Central memory CD8-positive, alpha-beta T cell (primary cell): ENCODE measurements around the gene RAB7A.
A peak's percentile ranks its signal among the peaks of the same experiment; 100 is the strongest.

Experiments used
- ATAC-seq: fragments of 150-1000 bp; cut with Tn5 transposase; replicated peaks from 2 replicates; pipeline ENCODE4 v1.10.0; 2022; ENCODE audit warnings: mild to moderate bottlenecking, moderate FRiP score, moderate number of reproducible peaks; ENCODE audit not compliant: poor library complexity, severe bottlenecking; ENCODE audit errors: extremely low read depth
- DNase-seq, 2 donors: peaks; one replicate each; pipeline ENCODE4 v3.0.0; 2021; ENCODE audit warnings: low spot score in 2 of 2
- H3K27ac Mint-ChIP-seq: one replicate; pipeline ENCODE4 v1.8.0; 2022; ENCODE audit warnings: low read depth, mild to moderate bottlenecking, moderate library complexity, mixed read lengths
- H3K27me3 Mint-ChIP-seq: one replicate; pipeline ENCODE4 v1.8.0; 2022; ENCODE audit warnings: mixed read lengths
- H3K36me3 Mint-ChIP-seq: one replicate; pipeline ENCODE4 v1.8.0; 2022; ENCODE audit warnings: mild to moderate bottlenecking, moderate library complexity, mixed read lengths; ENCODE audit not compliant: insufficient read depth
- H3K4me1 Mint-ChIP-seq: one replicate; pipeline ENCODE4 v1.8.0; 2022; ENCODE audit warnings: mixed read lengths
- H3K4me3 Mint-ChIP-seq: one replicate; pipeline ENCODE4 v1.8.0; 2022; ENCODE audit warnings: mild to moderate bottlenecking, moderate library complexity, mixed read lengths
- H3K9me3 Mint-ChIP-seq: one replicate; pipeline ENCODE4 v1.8.0; 2022; ENCODE audit warnings: mixed read lengths

The RAB7A gene

DNA sequence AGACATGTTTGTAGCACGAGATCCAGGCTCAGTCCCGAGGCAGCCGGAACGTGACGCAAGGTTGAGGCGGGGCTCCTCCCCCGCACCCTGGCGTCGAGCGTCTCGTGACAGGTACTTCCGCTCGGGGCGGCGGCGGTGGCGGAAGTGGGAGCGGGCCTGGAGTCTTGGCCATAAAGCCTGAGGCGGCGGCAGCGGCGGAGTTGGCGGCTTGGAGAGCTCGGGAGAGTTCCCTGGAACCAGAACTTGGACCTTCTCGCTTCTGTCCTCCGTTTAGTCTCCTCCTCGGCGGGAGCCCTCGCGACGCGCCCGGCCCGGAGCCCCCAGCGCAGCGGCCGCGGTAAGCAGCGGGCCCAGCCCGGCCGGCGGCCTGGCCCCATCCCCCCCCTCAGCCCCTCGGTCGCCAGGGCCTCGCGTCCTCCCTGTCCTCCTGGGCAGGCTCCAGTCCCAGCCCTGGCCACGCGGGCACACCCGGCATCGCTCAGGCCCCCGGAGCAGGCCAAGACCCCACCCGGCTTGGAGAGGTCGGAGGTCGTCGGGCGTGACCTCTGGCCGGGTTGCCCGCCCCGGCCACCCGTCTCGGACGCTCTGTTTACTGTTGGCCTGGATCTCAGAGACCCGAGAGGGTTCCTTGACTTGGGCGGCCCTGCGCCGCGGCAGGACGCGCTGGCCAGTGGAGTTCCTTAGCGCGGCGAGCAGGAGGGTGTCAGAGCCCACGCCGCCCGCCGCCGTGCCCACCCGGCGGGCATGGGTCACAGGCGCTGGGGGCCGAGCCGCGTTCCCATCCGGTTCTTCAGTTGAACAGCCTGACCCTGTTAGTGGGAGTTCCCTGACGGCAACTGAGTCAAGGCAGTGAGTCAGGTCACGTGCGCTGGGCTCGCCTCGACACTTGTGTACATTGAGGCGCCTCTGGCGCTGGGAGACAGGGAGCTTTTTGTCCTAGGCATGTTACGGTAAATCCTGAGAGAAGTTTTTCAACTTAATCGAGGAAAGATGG lies at the start of gene RAB7A:
Gene RAB7A (plus strand): TSS at position 161 of the 994 bp plus-strand sequence. CDS start 69,185 bp downstream, outside the sequence.
- H3K36me3 Mint-ChIP-seq, result peaks cover 14% of the 10 kb centered on the region
- H3K27me3 Mint-ChIP-seq, result peaks cover 6% of the 10 kb centered on the region
- peak; percentile 90 to 95 for DNase-seq
- ATAC-seq, result peak; percentile 96
- no peaks in the 10 kb centered on the region for H3K9me3 Mint-ChIP-seq
- peak within 1 kb of the TSS; percentile 92 for H3K4me3 Mint-ChIP-seq
- peaks cover 57% of the 10 kb centered on the region for H3K4me1 Mint-ChIP-seq
- peak within 1 kb of the TSS; percentile 92 for H3K27ac Mint-ChIP-seq

- DNase-seq (no peak), ATAC-seq (no peak)
- peaks cover 20% of the 10 kb centered on the region for H3K36me3 Mint-ChIP-seq
- peak overlapping the region; percentile 80 for H3K4me3 Mint-ChIP-seq
- no peaks in the 10 kb centered on the region for H3K9me3 Mint-ChIP-seq
- H3K27ac Mint-ChIP-seq, result peak overlapping the region; percentile 29
- peaks cover 16% of the 10 kb centered on the region for H3K4me1 Mint-ChIP-seq
- H3K27me3 Mint-ChIP-seq, result no peaks in the 10 kb centered on the region
Measured at GRCh38 chr3:128679338-128679737, 46.6 kb upstream of the RAB7A start.

DNA sequence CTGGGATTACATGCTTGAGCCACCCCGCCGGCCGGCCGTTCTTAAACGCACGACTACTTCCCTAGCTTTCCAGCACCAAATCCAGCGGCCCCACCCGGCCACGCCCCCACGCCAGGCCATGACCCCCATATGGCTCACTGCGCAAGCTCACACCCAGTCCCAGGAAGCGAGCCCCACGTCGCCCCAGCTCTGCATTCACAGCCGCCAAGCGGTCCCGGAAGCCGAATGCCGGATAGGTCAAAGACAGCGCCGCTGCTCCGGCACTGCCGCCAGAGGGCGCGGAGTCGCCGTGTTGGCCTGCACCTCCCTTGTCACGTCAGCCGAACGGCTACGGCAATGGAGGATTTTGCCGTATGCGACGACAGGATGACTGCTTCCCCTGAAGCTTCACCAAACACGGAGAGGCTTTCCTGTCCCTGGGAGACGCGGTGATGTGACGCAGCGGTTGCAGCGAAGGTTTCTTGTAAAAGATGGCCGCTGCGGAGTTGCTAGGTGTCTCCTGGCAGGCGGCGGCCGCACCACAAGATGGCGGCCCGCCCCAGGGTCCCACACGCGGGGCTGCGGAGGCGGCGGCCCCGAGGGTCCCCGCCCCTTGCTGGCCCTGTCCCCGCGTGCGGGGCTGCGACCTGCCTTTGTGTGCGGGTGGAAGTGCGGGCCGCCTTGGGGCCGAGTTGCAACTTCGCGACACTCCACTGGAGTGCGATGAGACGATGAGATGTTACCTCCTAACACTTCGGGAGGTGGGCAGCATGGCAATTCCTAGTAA lies 45.2 kb upstream of the RAB7A start:
- ATAC-seq, result peak; percentile 93
- Mint-ChIP-seq H3K4me3 (peak overlapping the region; percentile 80), H3K27ac (peak overlapping the region; percentile 89), H3K27me3 (no peaks in the 10 kb centered on the region), H3K4me1 (peaks cover 16% of the 10 kb centered on the region), H3K9me3 (no peaks in the 10 kb centered on the region), H3K36me3 (peaks cover 17% of the 10 kb centered on the region)
- DNase-seq, result peak; percentile 95

DNA sequence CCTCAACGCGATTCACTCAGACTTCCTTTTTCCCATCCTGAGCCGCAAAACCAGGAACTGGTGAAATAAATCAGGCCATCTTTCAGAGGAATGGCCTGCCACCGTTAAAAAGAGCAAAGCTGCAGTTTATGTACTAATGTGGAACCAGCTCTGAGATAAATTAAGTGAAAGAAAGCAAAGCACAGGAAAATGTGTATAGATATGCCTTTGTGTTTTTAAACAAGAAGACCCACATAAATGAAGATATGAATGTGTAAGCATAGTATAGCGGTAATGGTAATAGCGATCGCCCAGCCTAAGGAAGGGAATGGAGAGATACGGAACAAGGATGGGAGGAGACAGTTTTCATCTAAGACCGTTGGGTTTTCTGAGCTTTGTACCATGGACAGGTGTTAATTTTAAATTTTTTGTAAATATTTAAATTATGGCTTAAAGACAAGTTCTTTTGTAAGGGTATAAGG lies 44.6 kb upstream of the RAB7A start:
- peaks cover 17% of the 10 kb centered on the region for H3K36me3 Mint-ChIP-seq
- H3K4me3 Mint-ChIP-seq, result peak overlapping the region; percentile 80
- H3K27me3 Mint-ChIP-seq, result no peaks in the 10 kb centered on the region
- ATAC-seq (no peak), DNase-seq (no peak)
- H3K4me1 Mint-ChIP-seq, result peaks cover 16% of the 10 kb centered on the region
- peak overlapping the region; percentile 89 for H3K27ac Mint-ChIP-seq
- H3K9me3 Mint-ChIP-seq, result no peaks in the 10 kb centered on the region

GRCh38 chr3:128683957-128684356 lies 42.0 kb upstream of the RAB7A start:
- no peak overlapping the region for H3K27ac Mint-ChIP-seq
- DNase-seq, result no peak
- no peaks in the 10 kb centered on the region for H3K9me3 Mint-ChIP-seq
- peaks cover 17% of the 10 kb centered on the region for H3K36me3 Mint-ChIP-seq
- H3K27me3 Mint-ChIP-seq, result no peaks in the 10 kb centered on the region
- peaks cover 16% of the 10 kb centered on the region for H3K4me1 Mint-ChIP-seq
- no peak for ATAC-seq
- no peak overlapping the region for H3K4me3 Mint-ChIP-seq

DNA sequence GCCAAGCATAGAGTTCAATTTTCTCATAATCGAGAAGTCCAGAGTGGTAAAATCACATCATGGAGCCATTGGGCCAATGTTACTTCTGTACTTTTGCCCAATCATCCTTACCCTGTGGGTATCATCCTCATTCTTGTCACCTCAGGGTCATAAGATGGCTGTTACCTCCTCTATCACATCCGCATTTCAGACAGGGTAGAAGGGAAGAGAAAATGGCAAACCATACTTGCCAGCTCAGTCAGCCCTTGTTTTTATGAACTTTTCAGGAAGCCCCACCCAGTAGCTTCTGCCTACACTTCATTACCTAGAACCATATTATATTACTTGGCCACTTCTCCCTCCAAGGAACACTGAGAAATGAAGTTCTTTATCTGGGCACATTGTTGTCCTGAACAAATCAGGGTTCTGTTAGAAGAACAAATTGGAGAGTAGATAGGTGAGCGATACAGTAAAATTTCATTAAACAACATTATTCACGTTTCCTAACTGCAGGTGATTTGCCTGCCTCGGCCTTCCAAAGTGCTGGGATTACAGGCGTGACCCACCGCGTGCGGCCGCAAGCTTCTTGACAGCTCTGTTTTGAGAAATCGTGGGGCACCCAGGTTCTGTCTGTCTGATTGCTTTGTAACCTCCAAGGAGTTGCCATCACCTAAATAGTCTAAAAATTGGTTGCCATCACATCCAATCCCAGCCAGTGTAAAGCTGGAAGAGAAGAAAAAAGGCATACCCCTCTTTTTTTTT lies 40.8 kb upstream of the RAB7A start:
- DNase-seq (no peak), ATAC-seq (no peak)
- no peaks in the 10 kb centered on the region for H3K27me3 Mint-ChIP-seq
- H3K9me3 Mint-ChIP-seq, result no peaks in the 10 kb centered on the region
- H3K4me1 Mint-ChIP-seq, result peaks cover 16% of the 10 kb centered on the region
- no peak overlapping the region for H3K27ac Mint-ChIP-seq
- peaks cover 12% of the 10 kb centered on the region for H3K36me3 Mint-ChIP-seq
- H3K4me3 Mint-ChIP-seq, result no peak overlapping the region

DNA sequence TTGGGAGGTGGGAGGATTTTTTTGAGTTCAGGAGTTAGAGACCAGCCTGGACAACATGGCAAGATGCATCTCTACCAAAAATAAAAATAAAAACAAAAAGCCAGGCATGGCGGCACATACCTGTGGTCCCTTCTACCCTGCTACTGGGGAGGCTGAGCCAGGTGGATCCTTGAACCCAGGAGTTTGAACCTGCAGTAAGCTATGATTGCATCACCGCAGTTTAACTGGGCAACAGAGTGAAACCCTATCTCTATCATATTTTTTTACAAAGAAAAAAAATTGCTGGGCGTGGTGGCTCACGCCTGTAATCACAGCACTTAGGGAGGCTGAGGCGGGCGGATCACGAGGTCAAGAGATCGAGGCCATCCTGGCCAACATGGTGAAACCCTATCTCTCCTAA lies 39.5 kb upstream of the RAB7A start:
- H3K4me3 Mint-ChIP-seq, result no peak overlapping the region
- H3K4me1 Mint-ChIP-seq, result peaks cover 6% of the 10 kb centered on the region
- H3K27ac Mint-ChIP-seq, result no peak overlapping the region
- no peaks in the 10 kb centered on the region for H3K9me3 Mint-ChIP-seq
- ATAC-seq (no peak), DNase-seq (no peak)
- H3K36me3 Mint-ChIP-seq, result peaks cover 5% of the 10 kb centered on the region
- no peaks in the 10 kb centered on the region for H3K27me3 Mint-ChIP-seq

- no peak for ATAC-seq
- H3K27ac Mint-ChIP-seq, result no peak overlapping the region
- H3K27me3 Mint-ChIP-seq, result no peaks in the 10 kb centered on the region
- H3K4me1 Mint-ChIP-seq, result peaks cover 4% of the 10 kb centered on the region
- no peaks in the 10 kb centered on the region for H3K36me3 Mint-ChIP-seq
- DNase-seq, result no peak
- no peak overlapping the region for H3K4me3 Mint-ChIP-seq
- H3K9me3 Mint-ChIP-seq, result no peaks in the 10 kb centered on the region
Measured at GRCh38 chr3:128689060-128689459, 36.9 kb upstream of the RAB7A start.

GRCh38 chr3:128693696-128694095 lies 32.3 kb upstream of the RAB7A start:
- no peak for ATAC-seq
- no peaks in the 10 kb centered on the region for H3K27me3 Mint-ChIP-seq

DNA sequence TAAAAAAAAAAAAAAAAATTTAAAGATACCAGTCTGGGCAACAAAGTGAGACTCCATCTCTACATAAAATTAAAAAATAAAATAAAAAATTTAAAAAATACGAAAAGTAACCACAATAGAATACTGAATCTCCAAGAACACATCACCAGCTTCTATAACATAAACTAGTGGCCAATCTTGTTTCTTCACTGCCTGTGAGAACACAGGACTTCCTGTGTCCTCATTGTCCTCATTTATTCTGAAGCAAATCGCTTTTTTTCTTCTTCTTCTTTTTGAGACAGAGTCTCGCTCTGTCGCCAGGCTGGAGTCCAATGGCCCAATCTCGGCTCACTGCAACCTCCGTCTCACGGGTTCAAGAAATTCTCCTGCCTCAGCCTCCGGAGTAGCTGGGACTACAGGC lies 28.6 kb upstream of the RAB7A start:
- DNase-seq (no peak), ATAC-seq (no peak)
- Mint-ChIP-seq H3K4me3 (peak overlapping the region; percentile 4), H3K36me3 (peaks cover 3% of the 10 kb centered on the region), H3K27me3 (no peaks in the 10 kb centered on the region), H3K27ac (no peak overlapping the region), H3K4me1 (no peaks in the 10 kb centered on the region), H3K9me3 (no peaks in the 10 kb centered on the region)

More at GRCh38 chr3:128693696-128694095, 32.3 kb upstream of the RAB7A start:
- H3K4me3 Mint-ChIP-seq, result no peak overlapping the region
- no peaks in the 10 kb centered on the region for H3K36me3 Mint-ChIP-seq
- no peak for DNase-seq
- no peak overlapping the region for H3K27ac Mint-ChIP-seq
- no peaks in the 10 kb centered on the region for H3K9me3 Mint-ChIP-seq
- no peaks in the 10 kb centered on the region for H3K4me1 Mint-ChIP-seq

GRCh38 chr3:128698211-128699047 lies 27.6 kb upstream of the RAB7A start:
- Mint-ChIP-seq H3K9me3 (no peaks in the 10 kb centered on the region), H3K36me3 (peaks cover 3% of the 10 kb centered on the region), H3K27ac (no peak overlapping the region), H3K27me3 (no peaks in the 10 kb centered on the region), H3K4me3 (peak overlapping the region; percentile 68), H3K4me1 (no peaks in the 10 kb centered on the region)
- DNase-seq (no peak), ATAC-seq (peak; percentile 58)
